Esophagus squamous epithelium (tissue), 5 donors: Measurements from ENCODE around the gene STOX1. TPM values are rescaled to one million over a fixed set of nuclear protein-coding genes. Genes with fewer than 3 reads are reported as not detected.

Experiments
- DNase-seq: peaks from one replicate; lab custom pipeline; 2025; lab: John Stamatoyannopoulos, UW
- H3K27ac ChIP-seq, 4 donors: fragments of 200-600 bp; sonication (generic); one replicate each; pipeline ENCODE4 v1.5.1; 2016 to 2019; ENCODE audit warnings: mild to moderate bottlenecking in 1 of 4
- H3K27me3 ChIP-seq, 4 donors: fragments of 200-600 bp; sonication (generic); 1 replicate in 3 of 4; 2 replicates in 1 of 4; pipeline versions ENCODE4 v1.5.1 to v1.6.0; 2017 to 2021; ENCODE audit warnings: antibody characterized with exemption in 1 of 4
- H3K36me3 ChIP-seq, 3 donors: fragments of 200-600 bp; sonication (generic); one replicate each; pipeline ENCODE4 v1.5.1; 2016 to 2019
- H3K4me1 ChIP-seq, 3 donors: fragments of 200-600 bp; sonication (generic); one replicate each; pipeline ENCODE4 v1.5.1; 2017 to 2019
- H3K4me3 ChIP-seq, 4 donors: fragments of 200-600 bp; sonication (generic); 1 replicate in 3 of 4; 2 replicates in 1 of 4; pipeline ENCODE4 v1.5.1; 2016 to 2019; ENCODE audit warnings: mild to moderate bottlenecking in 2 of 4, moderate library complexity in 1 of 4
- H3K9me3 ChIP-seq, 3 donors: fragments of 200-600 bp; sonication (generic); one replicate each; pipeline ENCODE4 v1.5.1; 2016 to 2019
- POLR2A ChIP-seq, 4 donors: fragments of 450-650 bp; IDR thresholded peaks; one replicate each; pipeline ENCODE4 v1.6.1; 2017; ENCODE audit warnings: antibody characterized with exemption in 4 of 4, mild to moderate bottlenecking in 4 of 4, moderate library complexity in 3 of 4
- WGBS, 2 donors: methylation state at CpG; one replicate each; pipeline ENCODE4 v1.1.5; 2018; 5-methylcytosine and 5-hydroxymethylcytosine counted together
- intact Hi-C: fragments of 100-400 bp; cut with DNase I; formaldehyde crosslinking; loops from one replicate; pipeline ENCODE4 v1.15.0; 2022
- total RNA-seq, 4 donors: library from RNA; depleted of rRNA; stranded (reverse); fragments of >200 nt; gene quantifications; one replicate each; pipeline ENCODE4 v1.1.0, GENCODE V29; 2016
- TF ChIP-seq, protein P1 (sequence below), 6 experiments: fragments of 450-650 bp in 4 of 6; fragments of 200-600 bp in 2 of 6; sonication (generic) in 2 of 6; IDR thresholded peaks; one replicate each; pipeline ENCODE4 v1.5.1; 2016 to 2019; ENCODE audit warnings: antibody characterized with exemption in 6 of 6, mild to moderate bottlenecking in 4 of 6, moderate library complexity in 4 of 6
- donor health status: DM: yes; HTN: yes; CAD: no.

STOX1 gene
- total RNA-seq, 4 donors from 2014 or later, result 0.19 to 2.1 (median 1.5) TPM

DNA sequence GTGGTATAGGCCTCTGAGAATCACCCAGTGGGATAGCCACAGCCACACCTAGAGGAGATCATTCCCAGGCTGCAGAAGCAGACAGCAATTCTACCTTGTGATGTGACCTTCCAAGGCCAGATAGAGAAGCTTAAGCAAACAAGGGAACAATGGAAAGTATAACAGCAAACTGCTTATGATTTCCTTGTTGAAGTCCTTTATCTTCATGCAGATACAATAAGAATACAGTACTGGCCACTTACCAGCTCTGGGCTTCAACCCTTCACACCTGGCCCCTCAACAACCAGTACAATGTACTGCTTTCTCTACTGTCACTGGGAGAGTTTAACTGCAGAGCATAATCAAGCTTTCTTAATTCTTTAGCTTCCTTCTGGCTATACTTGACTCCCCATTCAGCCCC lies 51.2 kb downstream of the STOX1 start:
- DNase-seq, result no peak
- Histone ChIP-seq H3K4me1 (peaks cover 0 to 12% (median 0%) of the 10 kb centered on the region in 3 donors), H3K27ac (no peak overlapping the region), H3K9me3 (no peaks in the 10 kb centered on the region), H3K27me3 (no peaks in the 10 kb centered on the region), H3K36me3 (no peaks in the 10 kb centered on the region), H3K4me3 (no peak overlapping the region)
- intact Hi-C loops, result no loop called here
- no peak for TF ChIP-seq POLR2A (IDR thresholded peaks at IDR 0.05)
- TF ChIP-seq, protein P1, sequence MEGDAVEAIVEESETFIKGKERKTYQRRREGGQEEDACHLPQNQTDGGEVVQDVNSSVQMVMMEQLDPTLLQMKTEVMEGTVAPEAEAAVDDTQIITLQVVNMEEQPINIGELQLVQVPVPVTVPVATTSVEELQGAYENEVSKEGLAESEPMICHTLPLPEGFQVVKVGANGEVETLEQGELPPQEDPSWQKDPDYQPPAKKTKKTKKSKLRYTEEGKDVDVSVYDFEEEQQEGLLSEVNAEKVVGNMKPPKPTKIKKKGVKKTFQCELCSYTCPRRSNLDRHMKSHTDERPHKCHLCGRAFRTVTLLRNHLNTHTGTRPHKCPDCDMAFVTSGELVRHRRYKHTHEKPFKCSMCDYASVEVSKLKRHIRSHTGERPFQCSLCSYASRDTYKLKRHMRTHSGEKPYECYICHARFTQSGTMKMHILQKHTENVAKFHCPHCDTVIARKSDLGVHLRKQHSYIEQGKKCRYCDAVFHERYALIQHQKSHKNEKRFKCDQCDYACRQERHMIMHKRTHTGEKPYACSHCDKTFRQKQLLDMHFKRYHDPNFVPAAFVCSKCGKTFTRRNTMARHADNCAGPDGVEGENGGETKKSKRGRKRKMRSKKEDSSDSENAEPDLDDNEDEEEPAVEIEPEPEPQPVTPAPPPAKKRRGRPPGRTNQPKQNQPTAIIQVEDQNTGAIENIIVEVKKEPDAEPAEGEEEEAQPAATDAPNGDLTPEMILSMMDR (IDR thresholded peaks at IDR 0.05), result no peak

DNA sequence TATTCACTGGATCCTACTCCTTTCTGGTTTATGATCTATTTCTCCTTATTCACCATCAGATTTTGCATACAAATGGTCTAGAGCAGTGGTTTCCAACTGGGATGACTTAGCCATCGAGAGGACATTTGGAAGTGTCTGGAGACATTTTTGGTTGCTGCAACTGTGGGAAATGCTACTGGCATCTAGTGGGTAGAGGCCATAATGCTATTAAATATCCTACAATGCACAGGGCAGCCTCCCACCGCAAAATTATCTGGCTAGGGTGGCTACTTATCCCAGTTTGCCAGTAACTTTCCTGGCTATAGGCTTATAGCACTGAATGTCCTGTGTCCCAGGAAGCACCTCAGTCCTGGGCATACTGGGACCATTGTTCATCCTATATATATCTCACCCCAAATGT lies 52.3 kb downstream of the STOX1 start:
- WGBS, 2 donors, result 90 to 92% methylated on average over 2 of the region's 2 CpGs
- peaks cover 0 to 12% (median 0%) of the 10 kb centered on the region in 3 donors for H3K4me1 ChIP-seq
- intact Hi-C loops, result no loop called here
- no peaks in the 10 kb centered on the region for H3K27me3 ChIP-seq
- H3K27ac ChIP-seq, result no peak overlapping the region
- no peaks in the 10 kb centered on the region for H3K9me3 ChIP-seq
- no peaks in the 10 kb centered on the region for H3K36me3 ChIP-seq
- TF ChIP-seq POLR2A (IDR thresholded peaks at IDR 0.05), result no peak
- TF ChIP-seq, protein P1 (IDR thresholded peaks at IDR 0.05), result no peak
- no peak for DNase-seq
- H3K4me3 ChIP-seq, result no peak overlapping the region

- Histone ChIP-seq H3K27me3 (no peaks in the 10 kb centered on the region), H3K4me3 (no peak overlapping the region), H3K27ac (no peak overlapping the region), H3K4me1 (peaks cover 0 to 12% (median 0%) of the 10 kb centered on the region in 3 donors), H3K36me3 (no peaks in the 10 kb centered on the region), H3K9me3 (no peaks in the 10 kb centered on the region)
- intact Hi-C loops, result no loop called here
- no peak for DNase-seq
- 92 to 97% methylated on average over 4 of the region's 4 CpGs for WGBS, 2 donors
- TF ChIP-seq POLR2A (IDR thresholded peaks at IDR 0.05), result no peak
Measured at GRCh38 chr10:68880181-68880580, 52.9 kb downstream of the STOX1 start.

- H3K27ac ChIP-seq, result no peak overlapping the region
- intact Hi-C loops, result no loop called here
- no peaks in the 10 kb centered on the region for H3K36me3 ChIP-seq
- DNase-seq, result no peak
- peaks cover 0 to 3% (median 2%) of the 10 kb centered on the region in 3 donors for H3K4me1 ChIP-seq
- 93 to 94% methylated on average over 2 of the region's 2 CpGs for WGBS, 2 donors
- TF ChIP-seq POLR2A (IDR thresholded peaks at IDR 0.05), result no peak
- TF ChIP-seq, protein P1 (IDR thresholded peaks at IDR 0.05), result no peak
- no peaks in the 10 kb centered on the region for H3K27me3 ChIP-seq
- no peaks in the 10 kb centered on the region for H3K9me3 ChIP-seq
- no peak overlapping the region for H3K4me3 ChIP-seq
Measured at GRCh38 chr10:68895041-68895440, 67.7 kb downstream of the STOX1 start.

DNA sequence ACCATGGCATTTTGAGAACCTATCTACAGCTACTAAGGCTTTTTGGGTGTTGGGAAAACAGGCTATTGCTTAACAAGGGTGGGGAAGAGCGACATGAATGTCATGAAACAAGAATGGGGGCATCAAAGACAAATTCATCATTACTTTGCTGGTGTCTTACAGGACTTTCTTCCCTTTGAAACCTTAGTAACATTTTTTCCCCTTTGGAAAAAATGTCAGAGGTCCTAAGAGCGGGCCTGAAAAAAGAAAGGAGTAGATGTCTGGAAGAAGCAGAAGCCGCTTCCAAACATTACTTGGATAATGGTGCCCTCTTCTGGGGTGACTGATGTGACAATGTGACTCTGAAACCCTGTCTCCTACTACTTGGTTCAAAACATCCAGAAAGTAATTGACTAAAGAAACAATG lies 70.0 kb downstream of the STOX1 start:
- Histone ChIP-seq H3K4me3 (no peak overlapping the region), H3K9me3 (no peaks in the 10 kb centered on the region), H3K36me3 (no peaks in the 10 kb centered on the region), H3K27ac (no peak overlapping the region), H3K4me1 (peaks cover 4 to 16% (median 5%) of the 10 kb centered on the region in 3 donors), H3K27me3 (no peaks in the 10 kb centered on the region)
- DNase-seq, result no peak
- 44 to 49% methylated on average over 3 of the region's 3 CpGs for WGBS, 2 donors
- no peak for TF ChIP-seq POLR2A (IDR thresholded peaks at IDR 0.05)
- TF ChIP-seq, protein P1 (IDR thresholded peaks at IDR 0.05), result peak in 5 of 6 experiments; percentile 13 to 50 (median 27)
- intact Hi-C loops, result no loop called here
